CMK (cell line): ENCODE measurements around the gene ZNF865.

Source experiments
- DNase-seq: peaks from one replicate; pipeline ENCODE4 v3.0.0-alpha.2; 2010; ENCODE audit warnings: low read depth

The ZNF865 gene

DNA sequence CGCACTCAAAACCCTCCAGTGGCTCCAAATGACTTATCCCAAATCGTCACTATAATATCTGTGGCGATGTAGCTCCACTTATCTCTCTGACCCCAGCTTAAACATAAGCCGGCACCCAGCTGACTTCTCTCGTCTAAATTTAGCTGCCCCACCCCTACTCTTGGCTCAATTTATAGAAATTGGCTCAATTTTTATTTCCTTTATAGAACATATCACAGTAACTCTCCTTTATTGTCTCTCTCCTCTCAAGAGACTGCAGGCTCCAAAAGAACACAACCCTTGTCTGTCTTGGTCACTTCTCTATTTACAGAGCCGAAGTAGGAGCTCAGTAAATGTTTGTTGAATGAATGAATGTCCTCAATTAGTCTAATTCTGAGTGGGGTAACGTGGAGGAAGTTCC, 18.1 kb downstream of the ZNF865 start:
- DNase-seq: no peak

DNA sequence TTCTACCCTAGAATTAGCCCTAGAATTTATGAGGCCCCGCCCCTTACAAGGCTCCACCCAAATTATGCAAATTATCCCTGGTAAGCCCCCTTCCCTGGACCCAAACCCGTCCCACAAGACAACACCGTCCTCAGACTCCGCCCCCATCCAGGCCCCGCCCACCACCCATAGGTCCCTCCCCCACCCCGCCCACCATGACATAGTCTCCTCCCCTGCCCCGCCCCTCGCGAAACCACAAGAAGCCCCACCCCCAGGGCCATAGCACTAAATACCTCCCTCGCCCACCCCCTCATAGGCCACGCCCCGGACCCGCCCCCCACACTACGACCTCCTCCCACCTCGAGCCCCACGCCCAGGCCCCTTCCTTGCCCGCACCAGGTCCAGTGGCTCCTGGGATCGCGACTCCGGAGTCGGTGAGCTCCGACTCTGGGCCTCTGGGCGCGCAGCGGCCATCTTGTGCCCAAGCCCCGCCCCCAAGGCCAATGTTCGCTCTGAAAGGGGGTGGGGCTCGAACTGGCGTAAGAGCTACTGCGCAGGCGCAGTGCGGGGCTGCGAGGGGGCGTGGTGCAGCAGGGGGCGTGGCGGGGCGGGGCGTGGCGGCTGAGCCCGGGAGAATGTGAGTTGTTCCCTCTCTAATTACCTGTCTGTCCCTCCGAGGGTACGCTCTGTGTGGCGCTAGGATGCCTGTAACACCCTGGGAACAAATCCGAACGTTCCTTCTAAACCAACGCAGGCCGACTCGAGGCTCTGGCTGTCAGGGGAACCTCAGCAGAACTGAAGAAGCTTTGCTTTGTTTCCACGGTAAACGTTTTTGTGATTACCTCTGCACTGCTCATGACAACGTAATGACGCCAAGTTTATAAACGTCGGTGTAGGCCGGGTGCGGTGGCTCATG, 18.9 kb downstream of the ZNF865 start, which contains the start of gene ZNF784:
Gene ZNF784 (minus strand): TSS at position 458 of the 895 bp plus-strand sequence. CDS start 5 bp downstream, at position 453.
- peak; percentile 91 for DNase-seq

DNA sequence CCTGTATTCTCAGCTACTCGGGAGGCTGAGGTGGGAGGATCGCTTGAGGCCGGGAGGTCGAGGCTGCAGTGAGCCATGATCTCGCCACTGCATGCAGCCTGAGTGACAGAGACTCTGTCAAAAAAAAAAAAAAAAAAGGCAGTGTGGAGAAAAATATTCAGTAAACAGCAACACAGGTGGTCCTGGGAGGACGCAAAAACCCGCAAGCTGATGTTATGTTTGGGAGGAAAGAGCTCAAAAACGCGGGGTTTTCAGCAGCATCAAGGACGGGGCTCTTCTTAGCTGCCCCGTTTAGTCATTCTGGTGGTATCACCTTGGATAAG, 19.5 kb downstream of the ZNF865 start:
- no peak for DNase-seq

DNA sequence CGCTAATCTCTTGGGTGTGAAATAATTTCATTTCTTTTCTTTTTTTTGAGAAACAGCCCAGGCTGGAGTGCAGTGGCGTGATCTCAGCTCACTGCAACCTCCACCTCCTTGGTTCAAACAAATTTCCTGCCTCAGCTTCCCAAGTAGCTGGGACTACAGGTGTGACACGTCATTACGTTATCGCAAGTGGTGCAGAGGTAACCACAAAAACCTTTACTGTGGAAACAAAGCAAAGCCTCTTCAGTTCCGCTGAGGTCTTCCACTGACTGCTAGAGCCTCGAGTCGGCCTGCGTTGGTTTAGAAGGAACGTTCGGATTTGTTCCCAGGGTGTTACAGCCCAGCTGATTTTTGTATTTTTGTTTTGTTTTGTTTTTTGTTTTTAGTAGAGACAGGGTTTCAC, 20.9 kb downstream of the ZNF865 start:
- no peak for DNase-seq

DNA sequence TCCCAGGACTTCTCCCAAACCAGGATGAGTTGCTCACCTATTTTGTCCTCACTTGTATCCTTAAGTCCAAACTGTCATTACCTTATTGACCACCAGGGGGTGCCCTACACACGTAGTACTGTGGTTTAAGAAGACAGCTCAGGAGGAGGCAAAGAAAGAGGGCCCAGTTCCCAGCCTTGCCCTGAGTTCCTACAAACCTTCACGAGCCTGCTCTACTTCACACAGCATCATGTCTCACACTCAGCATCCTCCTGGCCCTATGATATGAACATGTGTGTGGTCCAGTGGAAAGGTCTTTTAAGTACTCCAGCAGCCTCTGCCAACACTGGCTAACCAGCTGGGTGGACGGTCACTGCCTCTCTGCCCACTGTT, 27.0 kb downstream of the ZNF865 start:
- DNase-seq: peak; percentile 98

DNA sequence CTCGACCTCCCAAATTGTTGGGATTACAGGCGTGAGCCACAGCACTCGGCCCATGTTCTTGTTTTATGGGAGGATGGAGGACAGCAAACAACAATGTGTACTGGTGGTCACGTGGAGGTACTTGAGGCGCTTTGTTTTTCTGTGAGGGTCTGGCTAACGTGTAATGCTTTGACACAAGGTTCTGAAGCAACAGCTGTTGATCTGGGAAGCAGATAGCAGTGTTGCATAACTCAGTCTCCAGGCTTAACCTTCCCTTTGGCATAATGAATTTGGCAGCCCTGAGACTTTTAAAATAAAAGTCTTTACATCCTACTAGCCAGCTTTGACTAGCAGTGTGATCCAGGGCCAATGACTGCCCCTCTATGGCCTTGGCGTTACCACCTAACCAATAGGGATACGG, 28.4 kb downstream of the ZNF865 start:
- no peak for DNase-seq

DNA sequence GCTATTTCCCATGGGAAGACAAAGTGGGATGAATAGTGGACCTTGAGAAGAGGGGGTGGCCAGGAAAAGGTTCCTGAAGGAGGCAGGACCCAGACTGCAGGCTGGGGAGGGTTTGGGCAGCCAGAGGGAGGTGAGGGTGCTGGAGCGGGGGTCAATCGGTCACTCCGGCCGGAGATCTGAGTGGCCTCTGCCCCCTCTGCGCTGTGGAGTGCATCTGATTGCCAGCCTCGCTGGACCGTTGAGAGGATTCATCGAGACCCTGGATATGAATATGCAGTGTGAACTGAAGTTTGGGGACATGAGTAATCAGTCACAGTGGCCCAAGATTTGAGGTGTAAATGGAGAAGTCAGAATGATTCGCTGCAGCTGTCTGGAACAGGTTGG, 29.9 kb downstream of the ZNF865 start:
- DNase-seq: no peak

DNA sequence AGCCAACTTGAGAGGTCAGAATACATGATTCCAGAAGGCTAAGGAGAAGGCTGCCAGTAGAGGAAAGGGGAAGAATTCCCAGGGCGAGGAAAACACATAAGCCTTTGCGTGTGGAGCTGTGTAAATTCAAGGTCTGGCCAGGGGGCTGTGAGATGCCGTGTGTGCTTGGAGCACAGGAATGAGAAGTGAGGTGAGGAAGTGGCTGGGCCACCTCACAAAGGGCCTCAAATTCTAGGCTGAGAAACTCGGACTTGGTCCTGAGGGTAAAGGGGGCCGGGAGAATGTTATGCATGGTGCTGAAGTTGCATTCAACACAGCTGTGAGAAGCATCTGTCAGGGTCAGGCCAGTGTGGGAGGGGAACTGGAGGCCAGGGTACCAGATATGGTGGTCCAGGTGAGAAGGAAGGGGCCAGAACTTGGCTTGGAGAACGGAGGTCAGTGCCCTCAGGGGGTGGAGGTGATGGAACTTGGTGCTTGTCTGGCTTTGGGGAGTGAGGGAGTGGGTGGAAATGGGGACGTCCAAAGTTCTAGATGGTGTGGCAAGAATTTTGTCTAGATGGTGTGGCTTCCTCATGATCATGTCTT, 30.5 kb downstream of the ZNF865 start:
- DNase-seq: no peak

DNA sequence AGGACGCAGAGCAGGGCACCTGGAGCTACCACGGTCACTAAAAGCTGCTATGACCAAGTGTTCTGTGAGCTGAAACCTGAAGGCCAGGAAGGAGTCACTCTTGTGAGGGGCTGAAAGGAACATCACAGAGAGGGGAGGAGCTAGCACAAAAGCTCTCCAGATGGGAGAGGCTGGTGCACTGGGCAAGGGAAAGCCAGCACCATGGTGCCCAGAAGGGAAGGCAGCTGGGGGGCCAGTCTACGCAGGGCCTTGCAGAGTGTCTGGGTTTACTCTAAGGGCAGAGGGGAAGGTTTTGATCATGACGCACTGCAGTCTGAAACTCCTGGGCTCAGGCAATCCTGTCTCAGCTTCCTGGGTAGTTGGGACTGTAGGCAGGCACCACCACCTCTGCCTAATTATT, 31.3 kb downstream of the ZNF865 start:
- no peak for DNase-seq

DNA sequence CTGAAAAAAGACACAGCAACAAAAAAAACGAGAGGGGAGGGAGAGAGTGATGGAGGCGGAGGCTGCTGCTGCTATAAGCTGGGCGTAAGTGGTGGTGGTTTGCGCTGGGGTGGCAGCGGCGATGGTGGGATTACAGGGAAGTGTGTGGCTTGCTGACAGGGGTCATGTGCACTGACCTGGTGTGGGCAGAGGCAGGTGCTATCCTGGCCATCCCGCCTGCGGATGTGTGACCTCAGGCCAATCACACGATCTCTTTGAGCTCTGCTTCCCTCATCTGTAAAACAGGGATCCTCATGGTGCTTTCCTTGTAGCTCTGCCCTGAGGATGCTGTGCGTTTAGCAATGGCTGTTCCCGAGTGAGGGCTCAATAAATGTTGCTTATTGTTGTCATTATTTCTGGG, 32.1 kb downstream of the ZNF865 start:
- DNase-seq: no peak

DNA sequence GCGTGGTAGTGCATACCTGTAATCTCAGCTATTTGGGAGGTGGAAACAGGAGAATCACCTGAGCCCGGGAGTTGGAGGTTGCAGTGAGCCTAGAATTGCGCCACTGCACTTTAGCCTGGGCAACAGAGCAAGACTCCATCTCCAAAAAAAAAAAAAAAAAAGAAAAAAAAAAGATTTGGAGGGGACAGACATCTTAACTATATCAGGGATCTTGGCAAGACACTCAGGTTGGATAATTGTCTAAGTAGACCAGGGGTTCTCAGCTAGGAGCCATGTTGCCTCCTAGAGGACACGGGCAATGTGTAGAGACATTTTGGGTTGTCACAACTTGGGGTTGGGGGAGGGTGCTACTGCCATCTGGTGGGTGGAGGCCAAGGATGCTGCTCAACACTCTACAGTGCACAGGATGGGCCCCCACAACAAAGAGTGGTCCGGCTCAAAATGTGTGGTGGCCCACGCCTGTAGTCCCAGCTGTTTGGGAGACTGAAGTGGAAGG, 33.5 kb downstream of the ZNF865 start:
- no peak for DNase-seq

DNA sequence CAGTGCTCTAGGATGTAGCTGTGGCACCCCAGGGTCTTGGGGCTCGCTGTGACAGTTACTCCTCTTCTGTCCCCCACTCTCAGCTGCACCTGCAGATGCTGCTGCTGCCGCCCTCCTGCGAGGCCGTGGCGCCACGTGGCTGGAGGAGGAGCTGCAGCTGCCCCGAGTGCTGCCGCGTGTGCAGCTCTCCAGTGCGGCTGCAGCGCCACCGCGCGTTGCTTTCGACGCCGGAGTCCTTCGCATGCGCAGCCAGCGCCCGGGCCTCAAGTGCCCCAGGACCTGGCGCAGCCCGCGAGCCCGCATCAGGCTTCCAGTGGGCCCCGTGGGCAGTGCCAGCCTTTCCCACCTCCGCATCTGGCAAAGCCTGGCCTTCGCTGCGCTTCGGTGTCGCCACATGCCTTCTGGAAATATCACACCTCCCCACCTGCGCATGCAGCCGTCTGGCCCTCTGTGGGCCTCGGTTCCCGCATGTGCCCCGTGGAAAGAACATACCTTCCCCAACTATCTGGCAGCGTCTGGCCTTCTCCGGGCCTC, 34.7 kb downstream of the ZNF865 start:
- no peak for DNase-seq

DNA sequence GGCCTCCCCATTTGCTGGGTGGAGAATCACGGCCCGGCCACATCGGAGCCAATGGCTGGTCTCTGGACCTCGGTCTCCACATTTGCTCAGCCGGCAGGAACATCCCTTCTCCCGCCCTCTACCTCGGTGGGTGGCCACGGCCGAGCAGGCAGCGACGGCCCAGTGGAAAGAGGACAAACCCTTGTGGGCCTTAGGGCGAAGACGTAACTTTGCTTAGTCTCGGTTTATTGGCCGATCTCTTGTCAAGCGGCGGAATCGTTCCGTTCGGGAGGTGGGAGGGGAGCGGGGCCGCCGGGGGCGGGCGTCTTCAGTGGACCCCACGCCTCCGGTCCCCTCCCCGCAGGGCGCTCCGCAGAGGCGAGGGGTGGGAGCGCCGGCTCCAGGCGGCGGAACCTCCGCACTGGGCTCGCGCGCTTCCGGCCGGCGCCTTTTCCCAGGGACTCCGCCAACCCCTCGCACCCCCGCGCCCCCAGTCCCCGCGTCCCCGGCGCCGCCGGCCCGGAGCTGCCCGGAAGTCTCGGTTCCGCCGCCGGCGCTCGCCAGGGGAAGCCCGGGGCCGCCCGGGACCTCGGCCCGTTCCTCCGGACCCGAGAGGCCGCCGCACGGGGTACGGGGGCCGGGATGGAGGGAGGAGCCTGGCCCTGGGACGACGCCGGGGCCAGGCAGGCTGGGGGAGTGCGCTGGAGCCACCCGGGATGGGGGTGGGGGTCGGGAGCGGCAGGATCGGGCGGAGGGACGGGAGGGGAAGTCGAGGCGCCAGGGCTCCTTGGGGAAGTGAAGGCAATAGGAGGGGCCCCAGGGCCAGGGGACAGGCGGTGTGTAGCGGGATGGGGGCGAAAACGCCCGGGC, 35.4 kb downstream of the ZNF865 start, which contains the start of gene ZNF580:
Gene ZNF580 (plus strand): TSS at position 426 of the 849 bp plus-strand sequence. CDS start 1,507 bp downstream, outside the sequence.
- DNase-seq: peak; percentile 67

DNA sequence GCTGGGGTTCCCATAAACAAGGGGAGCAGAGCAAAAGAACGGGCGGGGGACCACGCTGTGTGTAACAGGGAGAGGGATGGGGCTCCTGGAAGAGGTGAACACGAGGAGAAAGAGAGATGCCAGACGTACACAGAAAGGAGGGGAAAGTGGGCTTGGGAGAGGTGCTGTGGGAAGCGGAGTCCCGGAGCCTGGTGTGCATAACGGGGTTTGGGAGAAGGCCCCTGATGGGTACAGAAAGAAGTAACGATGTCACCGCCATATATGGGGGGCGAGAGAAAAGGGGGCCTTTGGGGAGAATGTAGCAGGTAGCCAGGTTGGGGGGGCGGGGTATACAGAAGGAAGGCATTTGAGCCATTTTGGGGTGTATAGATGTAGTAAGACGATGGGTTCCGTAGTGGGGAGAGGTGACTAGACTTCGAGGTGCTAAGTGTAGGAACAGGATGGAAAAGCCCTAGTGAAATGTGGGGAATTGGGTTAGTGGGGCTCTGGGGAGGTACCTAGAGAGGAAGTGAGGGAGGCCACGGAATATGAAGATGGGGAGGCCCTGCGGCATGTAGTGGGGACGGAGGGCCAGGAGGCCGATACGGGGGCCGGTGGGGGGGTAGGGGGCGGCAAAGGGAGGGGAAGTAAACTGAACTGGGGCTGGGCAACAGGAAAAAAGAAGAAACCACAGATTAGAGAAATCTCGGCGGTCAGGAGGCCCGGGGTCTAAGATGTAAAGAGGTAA, 36.1 kb downstream of the ZNF865 start:
- DNase-seq: no peak

DNA sequence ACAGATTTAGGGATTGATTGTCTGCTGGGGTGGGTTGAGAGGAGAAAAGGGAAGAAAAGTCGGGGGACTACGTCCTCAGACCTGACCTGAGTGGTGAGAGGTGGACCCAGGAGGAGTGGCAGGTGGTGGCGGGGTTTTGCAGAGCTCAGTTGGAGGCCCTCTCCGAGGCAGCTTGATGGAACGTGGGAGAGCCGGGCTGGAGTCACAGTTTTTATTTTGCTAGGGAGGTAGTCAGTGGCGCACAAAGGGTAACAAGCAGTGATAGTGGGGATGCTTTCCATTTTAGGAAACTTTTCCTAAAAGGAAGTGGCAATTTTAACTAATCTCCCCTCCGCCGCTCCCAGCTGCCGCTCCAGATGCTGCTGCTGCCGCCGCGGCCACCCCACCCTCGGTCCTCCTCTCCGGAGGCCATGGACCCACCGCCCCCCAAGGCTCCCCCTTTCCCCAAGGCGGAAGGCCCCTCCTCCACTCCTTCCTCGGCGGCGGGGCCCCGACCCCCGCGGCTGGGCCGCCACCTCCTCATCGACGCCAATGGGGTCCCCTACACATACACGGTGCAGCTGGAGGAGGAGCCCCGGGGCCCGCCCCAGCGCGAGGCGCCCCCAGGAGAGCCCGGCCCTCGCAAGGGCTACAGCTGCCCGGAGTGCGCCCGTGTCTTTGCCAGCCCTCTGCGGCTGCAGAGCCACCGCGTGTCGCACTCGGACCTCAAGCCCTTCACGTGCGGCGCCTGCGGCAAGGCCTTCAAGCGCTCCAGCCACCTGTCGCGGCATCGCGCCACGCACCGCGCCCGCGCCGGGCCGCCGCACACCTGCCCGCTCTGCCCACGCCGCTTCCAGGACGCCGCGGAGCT, 36.9 kb downstream of the ZNF865 start:
- DNase-seq: no peak

DNA sequence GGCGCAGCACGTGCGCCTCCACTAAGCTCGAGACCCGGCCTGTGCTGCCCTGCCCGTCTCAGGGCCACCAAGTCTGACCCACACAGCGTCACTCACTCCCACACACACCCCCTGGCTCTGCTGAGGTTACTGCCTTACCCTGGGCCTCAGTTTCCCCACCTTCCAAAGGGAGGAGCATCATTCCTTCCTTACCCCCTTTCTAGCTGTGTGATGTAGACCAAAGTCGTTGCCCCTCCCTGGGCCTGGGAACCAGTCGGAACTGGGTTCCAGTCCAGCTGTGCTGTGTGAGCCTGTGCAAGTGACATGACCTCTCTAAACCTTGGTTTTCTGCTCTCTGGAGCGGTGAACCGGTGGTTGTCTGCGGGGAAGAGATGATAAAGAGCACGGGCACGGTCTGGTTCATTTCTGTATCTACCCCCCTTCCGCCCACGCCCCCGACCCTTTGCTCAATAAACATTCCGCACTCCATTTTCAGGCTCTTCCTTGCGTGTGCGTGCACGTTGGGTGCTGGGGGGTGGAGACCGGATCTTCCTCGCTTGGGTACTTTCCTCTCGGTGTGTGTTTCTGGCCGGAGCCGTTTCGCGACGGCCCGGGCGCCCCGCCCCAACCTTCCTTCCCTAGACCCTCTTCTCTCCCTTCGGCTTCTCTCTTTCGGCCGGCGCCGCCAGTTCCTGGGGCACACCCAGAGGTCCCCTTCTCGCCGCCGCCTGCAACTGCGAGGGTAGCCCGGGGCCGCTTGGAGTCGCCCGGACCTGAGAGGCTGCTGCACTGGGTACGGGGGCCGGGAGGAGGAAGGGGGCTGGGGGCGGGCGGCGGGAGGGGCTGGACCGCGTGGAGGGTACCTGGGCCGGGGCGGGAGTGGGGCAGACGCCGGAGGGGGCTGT, 37.8 kb downstream of the ZNF865 start, which contains the start of gene ZNF581:
Gene ZNF581 (plus strand): TSS at position 647 of the 884 bp plus-strand sequence. CDS start 923 bp downstream, outside the sequence.
- DNase-seq: no peak

DNA sequence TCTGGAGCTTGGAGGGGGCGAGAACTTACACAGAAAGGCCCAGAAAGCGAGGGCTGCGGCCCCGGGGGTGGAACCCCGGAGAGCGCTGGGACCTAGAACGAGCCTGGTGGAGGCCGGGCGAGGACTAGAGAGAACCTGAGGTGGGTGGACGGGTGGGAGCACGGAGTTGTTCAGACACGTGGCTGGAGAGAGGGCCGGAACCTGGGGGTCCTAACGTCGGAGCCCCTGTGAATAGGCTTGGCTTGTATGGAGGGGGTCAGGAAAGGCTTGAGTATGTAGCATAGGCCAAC, 38.4 kb downstream of the ZNF865 start:
- no peak for DNase-seq

DNA sequence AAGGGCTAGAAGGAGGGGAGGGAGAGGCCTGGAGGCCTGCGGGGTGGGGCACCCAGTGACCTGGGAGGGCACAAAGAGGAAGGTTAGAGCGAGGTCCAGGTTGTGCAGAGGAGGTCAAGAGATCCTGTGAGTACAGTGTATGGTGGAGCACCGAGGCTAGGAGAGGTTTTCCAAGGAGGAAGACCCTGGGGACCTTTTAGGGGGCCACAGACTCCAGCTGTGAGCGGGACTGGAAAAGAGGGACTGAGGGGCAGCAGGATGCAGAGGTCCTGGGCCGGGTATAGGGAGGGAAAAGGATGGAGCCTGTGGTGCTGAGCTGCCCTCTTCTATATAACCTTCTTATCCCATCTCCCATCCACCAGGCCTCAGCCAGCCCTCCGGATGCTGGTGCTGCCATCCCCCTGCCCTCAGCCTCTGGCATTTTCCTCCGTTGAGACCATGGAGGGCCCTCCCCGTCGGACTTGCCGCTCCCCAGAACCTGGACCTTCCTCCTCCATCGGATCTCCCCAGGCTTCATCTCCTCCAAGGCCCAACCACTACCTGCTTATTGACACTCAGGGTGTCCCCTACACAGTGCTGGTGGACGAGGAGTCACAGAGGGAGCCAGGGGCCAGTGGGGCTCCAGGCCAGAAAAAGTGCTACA, 38.9 kb downstream of the ZNF865 start:
- DNase-seq: no peak

DNA sequence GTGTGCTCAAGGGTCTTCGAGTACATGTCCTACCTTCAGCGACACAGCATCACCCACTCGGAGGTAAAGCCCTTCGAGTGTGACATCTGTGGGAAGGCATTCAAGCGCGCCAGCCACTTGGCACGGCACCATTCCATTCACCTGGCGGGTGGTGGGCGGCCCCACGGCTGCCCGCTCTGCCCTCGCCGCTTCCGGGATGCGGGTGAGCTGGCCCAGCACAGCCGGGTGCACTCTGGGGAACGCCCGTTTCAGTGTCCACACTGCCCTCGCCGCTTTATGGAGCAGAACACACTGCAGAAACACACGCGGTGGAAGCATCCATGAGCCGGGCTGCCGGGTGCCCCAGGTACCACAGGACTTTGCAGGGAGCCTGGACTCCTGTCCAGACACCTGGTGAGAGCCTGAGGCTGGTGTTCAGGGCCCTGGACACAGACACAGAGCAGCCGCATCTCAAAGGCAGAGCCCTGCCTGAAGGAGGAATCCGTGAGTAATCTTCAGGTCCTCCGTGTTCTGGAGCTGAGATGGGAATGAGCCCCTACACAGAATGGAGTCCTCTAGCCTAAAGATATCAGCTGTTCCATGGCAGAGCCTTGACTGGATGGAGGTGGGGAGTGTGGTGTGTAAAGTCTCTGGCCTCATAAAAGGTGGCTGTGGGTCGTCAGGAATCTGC, 39.5 kb downstream of the ZNF865 start:
- no peak for DNase-seq
